Activated CD4-positive, alpha-beta T cell treated with anti-CD3 and anti-CD28 coated beads for 36 hours (primary cell): ENCODE data around the gene BANP. TPM values are rescaled to one million over a fixed set of nuclear protein-coding genes. Genes with fewer than 3 reads are reported as not detected.
A peak's percentile ranks its signal among the peaks of the same experiment; 100 is the strongest.

Source experiments
- ATAC-seq: fragments of 200-7000 bp; cut with Tn5 transposase; one replicate; pipeline ENCODE4 v1.10.0; 2021; ENCODE audit warnings: mild to moderate bottlenecking, moderate library complexity
- CTCF ChIA-PET: fragments of 350-600 bp; sonication (Branson Sonifier 250); formaldehyde crosslinking; loops from one replicate; lab custom pipeline; 2021; ENCODE audit warnings: antibody characterized with exemption; lab: Charles Lee
- POLR2A ChIA-PET: fragments of 350-600 bp; sonication (Branson Sonifier 250); formaldehyde crosslinking; loops from one replicate; lab custom pipeline; 2021; ENCODE audit warnings: antibody characterized with exemption, inconsistent platforms; lab: Charles Lee
- DNase-seq: peaks from one replicate; pipeline ENCODE4 v3.0.0-alpha.2; 2020
- H3K27ac Mint-ChIP-seq: one replicate; pipeline ENCODE4 v1.8.0; 2021; ENCODE audit warnings: mixed read lengths
- H3K27me3 Mint-ChIP-seq: one replicate; pipeline ENCODE4 v1.8.0; 2021; ENCODE audit warnings: mixed read lengths
- H3K36me3 Mint-ChIP-seq: one replicate; pipeline ENCODE4 v1.8.0; 2021; ENCODE audit warnings: low read depth, mixed read lengths
- H3K4me1 Mint-ChIP-seq: one replicate; pipeline ENCODE4 v1.8.0; 2021; ENCODE audit warnings: mixed read lengths
- H3K4me3 Mint-ChIP-seq: one replicate; pipeline ENCODE4 v1.8.0; 2021; ENCODE audit warnings: mild to moderate bottlenecking, moderate library complexity, mixed read lengths
- H3K9me3 Mint-ChIP-seq: one replicate; pipeline ENCODE4 v1.8.0; 2021; ENCODE audit warnings: low read depth, mixed read lengths
- intact Hi-C, 2 experiments: fragments of 100-400 bp; cut with DNase I in 1 of 2; cut with micrococcal nuclease in 1 of 2; formaldehyde crosslinking; loops; one replicate each; pipeline versions ENCODE4 v1.14.2 to v1.15.1; 2022 to 2024; cut with DNase I, micrococcal nuclease
- total RNA-seq, 2 experiments: library from RNA; stranded (reverse); gene quantifications; one replicate each; pipeline ENCODE4 v1.2.3, GENCODE V29; 2021

Gene BANP
- total RNA-seq, 2 experiments from 2014 or later, result 35.2 to 36.1 TPM

- Mint-ChIP-seq H3K27ac (no peak overlapping the region), H3K36me3 (peaks cover 13% of the 10 kb centered on the region), H3K4me1 (no peaks in the 10 kb centered on the region), H3K9me3 (no peaks in the 10 kb centered on the region), H3K4me3 (no peak overlapping the region), H3K27me3 (no peaks in the 10 kb centered on the region)
- POLR2A ChIA-PET, result no interaction called here
- CTCF ChIA-PET, result no interaction called here
- intact Hi-C loops, result no loop called here
- DNase-seq (no peak), ATAC-seq (no peak)
Observed at GRCh38 chr16:88058817-88059216, 107.6 kb downstream of the BANP start.

GRCh38 chr16:88059701-88060386 is 108.6 kb downstream of the BANP start:
- POLR2A ChIA-PET, result no interaction called here
- CTCF ChIA-PET, result no interaction called here
- peaks cover 15% of the 10 kb centered on the region for H3K36me3 Mint-ChIP-seq
- no peaks in the 10 kb centered on the region for H3K27me3 Mint-ChIP-seq
- no peak for ATAC-seq
- intact Hi-C loops, result no loop called here
- H3K4me3 Mint-ChIP-seq, result no peak overlapping the region
- H3K27ac Mint-ChIP-seq, result no peak overlapping the region
- no peaks in the 10 kb centered on the region for H3K9me3 Mint-ChIP-seq
- H3K4me1 Mint-ChIP-seq, result no peaks in the 10 kb centered on the region
- no peak for DNase-seq

GRCh38 chr16:88060524-88061219 is 109.4 kb downstream of the BANP start:
- ChIA-PET POLR2A (no interaction called here), CTCF (interaction anchor here (0.8 kb wide), 1 partner anchor 982 kb away, joined by 4 read pairs; no protein-coding TSS in a partner anchor)
- H3K36me3 Mint-ChIP-seq, result peaks cover 17% of the 10 kb centered on the region
- ATAC-seq (no peak), DNase-seq (no peak)
- H3K27me3 Mint-ChIP-seq, result no peaks in the 10 kb centered on the region
- no peak overlapping the region for H3K4me3 Mint-ChIP-seq
- H3K4me1 Mint-ChIP-seq, result no peaks in the 10 kb centered on the region
- intact Hi-C loops, result no loop called here
- no peak overlapping the region for H3K27ac Mint-ChIP-seq
- no peaks in the 10 kb centered on the region for H3K9me3 Mint-ChIP-seq

GRCh38 chr16:88061346-88062110 is 110.3 kb downstream of the BANP start:
- POLR2A ChIA-PET, result no interaction called here
- Mint-ChIP-seq H3K27ac (no peak overlapping the region), H3K4me3 (no peak overlapping the region), H3K4me1 (no peaks in the 10 kb centered on the region), H3K36me3 (peaks cover 17% of the 10 kb centered on the region), H3K27me3 (no peaks in the 10 kb centered on the region), H3K9me3 (no peaks in the 10 kb centered on the region)
- intact Hi-C loops, result no loop called here
- CTCF ChIA-PET, result interaction anchor here (0.8 kb wide), 1 partner anchor 983 kb away, joined by 4 read pairs; no protein-coding TSS in a partner anchor
- DNase-seq (no peak), ATAC-seq (no peak)

GRCh38 chr16:88062341-88063210 is 111.3 kb downstream of the BANP start:
- Mint-ChIP-seq H3K4me1 (no peaks in the 10 kb centered on the region), H3K9me3 (no peaks in the 10 kb centered on the region), H3K36me3 (peaks cover 15% of the 10 kb centered on the region), H3K27ac (no peak overlapping the region), H3K4me3 (no peak overlapping the region), H3K27me3 (no peaks in the 10 kb centered on the region)
- DNase-seq, result no peak
- intact Hi-C loops, result no loop called here
- POLR2A ChIA-PET, result no interaction called here
- CTCF ChIA-PET, result interaction anchor here (0.6 to 0.7 kb wide), 2 partner anchors 14 to 1665 kb away, joined by 4 to 5 read pairs; no protein-coding TSS in a partner anchor
- no peak for ATAC-seq

GRCh38 chr16:88063211-88063773 is 112.1 kb downstream of the BANP start:
- intact Hi-C loops, result no loop called here
- H3K4me1 Mint-ChIP-seq, result no peaks in the 10 kb centered on the region
- ATAC-seq (no peak), DNase-seq (no peak)
- H3K36me3 Mint-ChIP-seq, result peaks cover 15% of the 10 kb centered on the region
- POLR2A ChIA-PET, result no interaction called here
- H3K27me3 Mint-ChIP-seq, result no peaks in the 10 kb centered on the region
- H3K4me3 Mint-ChIP-seq, result no peak overlapping the region
- H3K27ac Mint-ChIP-seq, result peak overlapping the region; percentile 8
- H3K9me3 Mint-ChIP-seq, result no peaks in the 10 kb centered on the region
- CTCF ChIA-PET, result interaction anchor here (0.6 to 0.7 kb wide), 2 partner anchors 13 to 1666 kb away, joined by 4 to 5 read pairs; no protein-coding TSS in a partner anchor

- Mint-ChIP-seq H3K36me3 (peaks cover 14% of the 10 kb centered on the region), H3K4me3 (no peak overlapping the region), H3K4me1 (no peaks in the 10 kb centered on the region), H3K9me3 (no peaks in the 10 kb centered on the region), H3K27me3 (no peaks in the 10 kb centered on the region), H3K27ac (no peak overlapping the region)
- ChIA-PET POLR2A (no interaction called here), CTCF (no interaction called here)
- intact Hi-C loops, result no loop called here
- ATAC-seq, result no peak
- no peak for DNase-seq
Observed at GRCh38 chr16:88064011-88064888, 113.0 kb downstream of the BANP start.

GRCh38 chr16:88064889-88065746 is 113.9 kb downstream of the BANP start:
- H3K27ac Mint-ChIP-seq, result no peak overlapping the region
- peaks cover 21% of the 10 kb centered on the region for H3K36me3 Mint-ChIP-seq
- no peak overlapping the region for H3K4me3 Mint-ChIP-seq
- ChIA-PET POLR2A (no interaction called here), CTCF (interaction anchor here (0.7 kb wide), 1 partner anchor 715 kb away, joined by 3 read pairs; no protein-coding TSS in a partner anchor)
- H3K9me3 Mint-ChIP-seq, result no peaks in the 10 kb centered on the region
- intact Hi-C loops, result no loop called here
- ATAC-seq (no peak), DNase-seq (no peak)
- H3K27me3 Mint-ChIP-seq, result no peaks in the 10 kb centered on the region
- H3K4me1 Mint-ChIP-seq, result no peaks in the 10 kb centered on the region

GRCh38 chr16:88065747-88066142 is 114.5 kb downstream of the BANP start:
- Mint-ChIP-seq H3K9me3 (no peaks in the 10 kb centered on the region), H3K36me3 (peaks cover 18% of the 10 kb centered on the region), H3K4me1 (no peaks in the 10 kb centered on the region), H3K4me3 (no peak overlapping the region), H3K27ac (no peak overlapping the region), H3K27me3 (no peaks in the 10 kb centered on the region)
- ChIA-PET POLR2A (no interaction called here), CTCF (interaction anchor here (0.7 kb wide), 1 partner anchor 715 kb away, joined by 3 read pairs; no protein-coding TSS in a partner anchor)
- no peak for DNase-seq
- intact Hi-C loops, result no loop called here
- no peak for ATAC-seq
